ENCODE data around the gene ANKRA2. TPM values are rescaled to one million over a fixed set of nuclear protein-coding genes. Genes with fewer than 3 reads are reported as not detected.

ANKRA2 gene
- total RNA-seq, 4 donors from 2014 or later = 18.1 to 28.2 (median 23.0) TPM

- intact Hi-C loops (cut with DNase I) = loop anchor here (5.0 kb wide), 1 partner anchor 35 kb away; the partner anchor contains the start of gene ARHGEF28
- Histone ChIP-seq H3K4me1 (peaks cover 0 to 7% (median 6%) of the 10 kb centered on the region in 4 donors), H3K27me3 (no peaks in the 10 kb centered on the region), H3K36me3 (no peaks in the 10 kb centered on the region), H3K4me3 (no peak overlapping the region), H3K27ac (replicated peaks in 1 of 4) (no peak overlapping the region), H3K9me3 (no peaks in the 10 kb centered on the region)
- no peak for DNase-seq (ENCODE audit: extremely low spot score)
- no peak for TF ChIP-seq POLR2A (IDR thresholded peaks at IDR 0.05; ENCODE audit: low read depth)
- no peak for TF ChIP-seq POLR2AphosphoS5 (IDR thresholded peaks at IDR 0.05)
- TF ChIP-seq EP300 (IDR thresholded peaks at IDR 0.05) = no peak
- no peak for TF ChIP-seq CTCF (IDR thresholded peaks at IDR 0.05)
- WGBS = 62% methylated on average over 1 of the region's 1 CpG
Measured at GRCh38 chr5:73592551-73592950, 27.1 kb upstream of the ANKRA2 start.

- intact Hi-C loops (cut with DNase I) = loop anchor here (1.0 to 5.0 kb wide), 2 partner anchors 35 to 201 kb away; partner anchors contain the start of gene ARHGEF28
- no peak overlapping the region for H3K27ac ChIP-seq (replicated peaks in 1 of 4)
- H3K4me3 ChIP-seq = no peak overlapping the region
- WGBS = 39% methylated on average over 4 of the region's 4 CpGs
- no peaks in the 10 kb centered on the region for H3K9me3 ChIP-seq
- DNase-seq (ENCODE audit: extremely low spot score) = no peak
- H3K27me3 ChIP-seq = no peaks in the 10 kb centered on the region
- no peaks in the 10 kb centered on the region for H3K36me3 ChIP-seq
- peaks cover 0 to 7% (median 6%) of the 10 kb centered on the region in 4 donors for H3K4me1 ChIP-seq
- TF ChIP-seq CTCF (IDR thresholded peaks at IDR 0.05) = no peak
- TF ChIP-seq POLR2AphosphoS5 (IDR thresholded peaks at IDR 0.05) = no peak
- TF ChIP-seq POLR2A (IDR thresholded peaks at IDR 0.05; ENCODE audit: low read depth) = no peak
- no peak for TF ChIP-seq EP300 (IDR thresholded peaks at IDR 0.05)
Measured at GRCh38 chr5:73591698-73592501, 26.5 kb upstream of the ANKRA2 start.

- no peak for DNase-seq (ENCODE audit: extremely low spot score)
- H3K4me1 ChIP-seq = peaks cover 0 to 7% (median 6%) of the 10 kb centered on the region in 4 donors
- H3K36me3 ChIP-seq = no peaks in the 10 kb centered on the region
- 62% methylated on average over 4 of the region's 4 CpGs for WGBS
- H3K4me3 ChIP-seq = no peak overlapping the region
- no peaks in the 10 kb centered on the region for H3K9me3 ChIP-seq
- no peaks in the 10 kb centered on the region for H3K27me3 ChIP-seq
- no peak overlapping the region for H3K27ac ChIP-seq (replicated peaks in 1 of 4)
- intact Hi-C loops (cut with DNase I) = loop anchor here (1.0 to 5.0 kb wide), 2 partner anchors 36 to 202 kb away; partner anchors contain the start of gene ARHGEF28
- TF ChIP-seq CTCF (IDR thresholded peaks at IDR 0.05) = peak; percentile 84 to 94 (median 91)
- no peak for TF ChIP-seq EP300 (IDR thresholded peaks at IDR 0.05)
Measured at GRCh38 chr5:73591102-73591695, 25.8 kb upstream of the ANKRA2 start.

- 50% methylated on average over 1 of the region's 1 CpG for WGBS
- H3K27ac ChIP-seq (replicated peaks in 1 of 4) = no peak overlapping the region
- H3K9me3 ChIP-seq = no peaks in the 10 kb centered on the region
- peaks cover 0 to under 1% (median 0%) of the 10 kb centered on the region in 4 donors for H3K36me3 ChIP-seq
- no peaks in the 10 kb centered on the region for H3K27me3 ChIP-seq
- H3K4me3 ChIP-seq = no peak overlapping the region
- peaks cover 0 to 7% (median 6%) of the 10 kb centered on the region in 4 donors for H3K4me1 ChIP-seq
- TF ChIP-seq CTCF (IDR thresholded peaks at IDR 0.05) = no peak
- TF ChIP-seq POLR2AphosphoS5 (IDR thresholded peaks at IDR 0.05) = no peak
- TF ChIP-seq EP300 (IDR thresholded peaks at IDR 0.05) = no peak
- no peak for TF ChIP-seq POLR2A (IDR thresholded peaks at IDR 0.05; ENCODE audit: low read depth)
- intact Hi-C loops (cut with DNase I) = no loop called here
- DNase-seq (ENCODE audit: extremely low spot score) = no peak
Measured at GRCh38 chr5:73587923-73588322, 22.5 kb upstream of the ANKRA2 start.
